ENCODE data around the gene MATR3. TPM values are rescaled to one million over a fixed set of nuclear protein-coding genes. Genes with fewer than 3 reads are reported as not detected.

The MATR3 gene
- total RNA-seq, 1 donor from 2014 or later, result 235 TPM

DNA sequence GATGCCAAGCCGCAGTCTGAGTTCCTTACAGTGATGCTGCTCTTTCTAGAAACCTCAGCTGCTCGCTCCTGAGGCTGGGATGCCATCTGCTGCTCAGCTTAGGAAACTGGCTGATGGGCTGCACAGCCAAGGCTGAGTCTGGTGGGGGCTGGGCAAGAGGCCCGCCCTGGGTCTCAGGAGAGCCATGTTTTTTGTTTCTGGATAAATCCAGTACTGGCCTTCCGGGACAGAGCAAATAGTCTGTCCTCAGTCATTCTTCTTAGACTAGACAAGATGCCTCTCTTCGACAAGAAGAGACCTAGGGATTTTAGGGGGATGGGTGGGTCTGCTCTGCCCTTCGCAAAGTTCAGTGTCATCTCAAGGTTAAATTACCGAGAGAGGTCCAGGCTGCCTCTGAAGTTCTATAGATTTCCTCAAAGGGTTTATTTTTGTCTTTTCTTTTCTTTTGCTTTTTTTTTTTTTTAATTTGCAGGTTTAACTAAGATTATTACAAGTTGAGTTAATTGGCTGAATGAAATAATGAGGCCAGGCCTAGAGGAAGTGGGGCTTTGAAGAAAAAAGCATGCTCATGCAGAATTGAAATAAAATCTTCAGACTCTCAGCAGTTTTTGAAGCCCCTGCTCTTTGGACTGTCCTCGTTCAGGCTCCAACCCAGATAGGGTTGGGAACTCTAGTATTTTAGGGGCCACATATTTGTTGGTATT lies 30.6 kb upstream of the MATR3 start:
- no peaks in the 10 kb centered on the region for H3K36me3 Mint-ChIP-seq (ENCODE audit: low read depth, unreplicated experiment)
- peak; percentile 86 for DNase-seq (ENCODE audit: low spot score)
- no peak overlapping the region for H3K4me3 Mint-ChIP-seq (ENCODE audit: unreplicated experiment)
- H3K27me3 Mint-ChIP-seq (ENCODE audit: unreplicated experiment), result peaks cover 1% of the 10 kb centered on the region
- no peak overlapping the region for H3K27ac Mint-ChIP-seq (ENCODE audit: unreplicated experiment)
- peaks cover 13% of the 10 kb centered on the region for H3K4me1 Mint-ChIP-seq (ENCODE audit: unreplicated experiment)
- TF ChIP-seq, protein P1, sequence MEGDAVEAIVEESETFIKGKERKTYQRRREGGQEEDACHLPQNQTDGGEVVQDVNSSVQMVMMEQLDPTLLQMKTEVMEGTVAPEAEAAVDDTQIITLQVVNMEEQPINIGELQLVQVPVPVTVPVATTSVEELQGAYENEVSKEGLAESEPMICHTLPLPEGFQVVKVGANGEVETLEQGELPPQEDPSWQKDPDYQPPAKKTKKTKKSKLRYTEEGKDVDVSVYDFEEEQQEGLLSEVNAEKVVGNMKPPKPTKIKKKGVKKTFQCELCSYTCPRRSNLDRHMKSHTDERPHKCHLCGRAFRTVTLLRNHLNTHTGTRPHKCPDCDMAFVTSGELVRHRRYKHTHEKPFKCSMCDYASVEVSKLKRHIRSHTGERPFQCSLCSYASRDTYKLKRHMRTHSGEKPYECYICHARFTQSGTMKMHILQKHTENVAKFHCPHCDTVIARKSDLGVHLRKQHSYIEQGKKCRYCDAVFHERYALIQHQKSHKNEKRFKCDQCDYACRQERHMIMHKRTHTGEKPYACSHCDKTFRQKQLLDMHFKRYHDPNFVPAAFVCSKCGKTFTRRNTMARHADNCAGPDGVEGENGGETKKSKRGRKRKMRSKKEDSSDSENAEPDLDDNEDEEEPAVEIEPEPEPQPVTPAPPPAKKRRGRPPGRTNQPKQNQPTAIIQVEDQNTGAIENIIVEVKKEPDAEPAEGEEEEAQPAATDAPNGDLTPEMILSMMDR (IDR thresholded peaks at IDR 0.05; ENCODE audit: unreplicated experiment), result peak; percentile 26
- H3K9me3 Mint-ChIP-seq (ENCODE audit: unreplicated experiment), result no peaks in the 10 kb centered on the region

- peaks cover 3% of the 10 kb centered on the region for H3K27me3 Mint-ChIP-seq (ENCODE audit: unreplicated experiment)
- H3K36me3 Mint-ChIP-seq (ENCODE audit: low read depth, unreplicated experiment), result no peaks in the 10 kb centered on the region
- DNase-seq (ENCODE audit: low spot score), result no peak
- H3K4me1 Mint-ChIP-seq (ENCODE audit: unreplicated experiment), result peaks cover 16% of the 10 kb centered on the region
- TF ChIP-seq, protein P1 (IDR thresholded peaks at IDR 0.05; ENCODE audit: unreplicated experiment), result no peak
- H3K27ac Mint-ChIP-seq (ENCODE audit: unreplicated experiment), result no peak overlapping the region
- H3K4me3 Mint-ChIP-seq (ENCODE audit: unreplicated experiment), result no peak overlapping the region
- H3K9me3 Mint-ChIP-seq (ENCODE audit: unreplicated experiment), result no peaks in the 10 kb centered on the region
These were observed 30.0 kb upstream of the MATR3 start for GRCh38 chr5:139263536-139263935.

- peaks cover 3% of the 10 kb centered on the region for H3K27me3 Mint-ChIP-seq (ENCODE audit: unreplicated experiment)
- DNase-seq (ENCODE audit: low spot score), result no peak
- peaks cover 16% of the 10 kb centered on the region for H3K4me1 Mint-ChIP-seq (ENCODE audit: unreplicated experiment)
- TF ChIP-seq, protein P1 (IDR thresholded peaks at IDR 0.05; ENCODE audit: unreplicated experiment), result no peak
- no peak overlapping the region for H3K4me3 Mint-ChIP-seq (ENCODE audit: unreplicated experiment)
- H3K36me3 Mint-ChIP-seq (ENCODE audit: low read depth, unreplicated experiment), result no peaks in the 10 kb centered on the region
- no peak overlapping the region for H3K27ac Mint-ChIP-seq (ENCODE audit: unreplicated experiment)
- H3K9me3 Mint-ChIP-seq (ENCODE audit: unreplicated experiment), result no peaks in the 10 kb centered on the region
These were observed 29.6 kb upstream of the MATR3 start for GRCh38 chr5:139263946-139264345.

DNA sequence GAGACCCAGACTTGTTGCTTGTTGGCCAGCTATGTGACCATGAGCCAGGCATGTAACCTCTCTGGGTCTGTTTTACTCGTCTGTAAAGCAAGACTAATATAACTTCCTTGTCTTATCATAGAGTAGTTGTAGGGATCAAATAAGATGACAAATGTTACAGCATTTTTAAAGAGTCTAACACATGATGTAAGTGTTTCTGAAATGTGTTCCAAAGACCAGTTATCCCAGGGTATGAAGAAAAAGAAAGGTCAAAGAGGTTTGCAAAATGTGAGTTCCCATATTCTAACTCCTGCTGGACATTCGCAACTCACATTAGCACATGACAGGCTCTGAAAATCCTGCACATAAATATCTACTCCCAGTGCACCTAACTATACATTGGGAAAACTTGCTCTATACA lies 28.5 kb upstream of the MATR3 start:
- no peak overlapping the region for H3K27ac Mint-ChIP-seq (ENCODE audit: unreplicated experiment)
- no peak for DNase-seq (ENCODE audit: low spot score)
- H3K4me1 Mint-ChIP-seq (ENCODE audit: unreplicated experiment), result peaks cover 16% of the 10 kb centered on the region
- H3K36me3 Mint-ChIP-seq (ENCODE audit: low read depth, unreplicated experiment), result no peaks in the 10 kb centered on the region
- no peak overlapping the region for H3K4me3 Mint-ChIP-seq (ENCODE audit: unreplicated experiment)
- no peaks in the 10 kb centered on the region for H3K9me3 Mint-ChIP-seq (ENCODE audit: unreplicated experiment)
- peaks cover 3% of the 10 kb centered on the region for H3K27me3 Mint-ChIP-seq (ENCODE audit: unreplicated experiment)
- TF ChIP-seq, protein P1 (IDR thresholded peaks at IDR 0.05; ENCODE audit: unreplicated experiment), result no peak

DNA sequence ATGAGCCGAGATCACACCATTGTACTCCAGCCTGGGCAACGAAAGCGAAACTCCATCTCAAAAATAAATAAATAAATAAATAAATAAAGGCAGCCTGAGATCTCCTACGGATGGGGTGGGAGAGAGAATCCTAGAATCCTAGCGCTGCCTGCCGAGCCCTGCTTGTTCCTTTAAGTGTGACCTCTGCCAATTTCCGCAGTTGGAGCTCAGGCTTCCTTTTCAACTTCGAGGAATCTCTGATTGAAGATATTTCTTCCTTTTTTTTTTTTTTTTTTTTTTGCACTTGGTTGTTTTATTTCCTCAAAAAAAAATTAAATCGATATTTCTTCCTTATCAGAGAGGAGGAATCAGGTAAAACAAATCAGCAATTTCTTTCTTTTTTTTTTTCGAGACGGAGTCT lies 27.3 kb upstream of the MATR3 start:
- Mint-ChIP-seq H3K4me3 (ENCODE audit: unreplicated experiment) (no peak overlapping the region), H3K36me3 (ENCODE audit: low read depth, unreplicated experiment) (no peaks in the 10 kb centered on the region), H3K27me3 (ENCODE audit: unreplicated experiment) (peaks cover 3% of the 10 kb centered on the region), H3K27ac (ENCODE audit: unreplicated experiment) (no peak overlapping the region), H3K9me3 (ENCODE audit: unreplicated experiment) (no peaks in the 10 kb centered on the region), H3K4me1 (ENCODE audit: unreplicated experiment) (peaks cover 16% of the 10 kb centered on the region)
- DNase-seq (ENCODE audit: low spot score), result no peak
- TF ChIP-seq, protein P1 (IDR thresholded peaks at IDR 0.05; ENCODE audit: unreplicated experiment), result no peak
